Ammon's horn (tissue), 1 donor: ENCODE measurements around the gene NT5M.
"Not testable (repeated sequence)": the region's sequence is repeated elsewhere in the genome, so short reads cannot be mapped to it uniquely, and the experiment has no call there.

Experiments
- DNase-seq: peaks from one replicate; pipeline ENCODE4 v3.0.0-alpha.2; 2016; ENCODE audit warnings: low spot score

The NT5M gene

DNA sequence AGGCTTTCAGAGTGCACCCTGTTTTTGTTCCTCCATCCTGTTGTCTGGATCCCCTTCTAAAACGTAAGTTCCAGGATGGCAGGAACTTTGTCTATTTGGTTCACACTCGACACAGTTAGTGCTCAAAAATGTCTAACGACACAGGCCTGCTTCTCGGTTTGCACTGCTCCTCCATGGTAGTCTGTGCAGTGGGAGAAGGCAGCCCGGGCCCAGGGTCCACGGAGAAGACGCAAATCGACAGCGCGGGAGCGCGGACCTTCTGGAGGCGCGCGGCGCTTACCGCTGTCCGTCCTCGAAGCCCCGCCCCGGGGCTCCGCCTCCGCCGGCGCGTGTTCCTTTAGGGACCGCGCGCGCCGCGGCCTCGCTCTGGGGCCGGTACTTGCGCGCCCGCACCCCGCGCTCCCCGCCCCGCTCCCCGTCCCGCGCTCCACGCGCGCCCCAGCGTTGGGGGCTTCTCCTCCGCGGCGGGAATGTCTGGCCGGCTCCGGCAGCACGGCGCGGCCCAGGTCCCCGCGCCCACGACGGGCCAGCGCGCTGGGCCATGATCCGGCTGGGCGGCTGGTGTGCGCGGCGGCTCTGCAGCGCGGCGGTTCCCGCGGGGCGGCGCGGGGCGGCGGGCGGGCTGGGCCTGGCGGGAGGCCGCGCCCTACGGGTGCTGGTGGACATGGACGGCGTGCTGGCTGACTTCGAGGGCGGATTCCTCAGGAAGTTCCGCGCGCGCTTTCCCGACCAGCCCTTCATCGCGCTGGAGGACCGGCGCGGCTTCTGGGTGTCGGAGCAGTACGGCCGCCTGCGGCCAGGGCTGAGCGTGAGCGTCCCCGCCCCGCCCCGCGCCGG lies at the start of gene NT5M:
TSS of gene NT5M (plus strand) at position 364 of the 837 bp plus-strand sequence. CDS start at position 542, 178 bp downstream.
- peak; percentile 80 for DNase-seq

DNA sequence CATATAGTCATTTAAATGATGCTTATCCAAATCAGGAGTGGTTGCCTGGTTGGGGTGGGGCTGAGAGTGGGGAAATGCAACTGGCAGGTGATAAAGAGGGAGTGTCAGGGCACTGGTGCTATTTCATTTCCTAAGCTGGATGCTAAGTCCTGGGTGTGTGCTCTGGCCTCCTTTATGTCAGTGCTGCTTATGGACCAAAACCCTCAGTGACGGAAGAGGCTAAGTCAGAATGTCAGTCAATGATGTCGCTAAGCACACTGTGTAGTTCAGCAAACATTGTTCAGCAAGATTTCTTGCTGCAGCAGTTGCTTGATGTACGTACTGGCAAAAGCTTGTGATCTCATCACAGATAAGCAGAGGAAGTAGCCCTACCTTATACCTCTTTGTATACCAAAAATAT lies 49.8 kb upstream of the NT5M start:
- DNase-seq: no peak

DNA sequence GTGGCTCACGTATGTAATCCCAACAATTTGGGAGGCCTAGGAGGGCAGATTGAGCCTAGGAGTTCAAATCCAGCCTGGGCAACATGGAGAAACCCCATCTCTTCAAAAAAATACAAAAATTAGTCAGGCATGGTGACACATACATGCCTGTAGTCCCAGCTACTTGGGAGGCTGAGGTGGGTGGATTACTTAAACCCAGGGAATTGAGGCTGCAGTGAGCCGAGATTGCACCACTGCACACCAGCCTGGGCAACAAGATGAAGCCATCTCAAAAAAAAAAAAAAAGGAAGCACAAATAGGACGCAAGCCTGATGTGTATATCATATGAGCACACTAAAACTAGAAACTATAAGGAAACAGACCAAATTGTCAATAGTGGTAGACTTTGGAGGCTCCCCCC lies 49.1 kb upstream of the NT5M start:
- no peak for DNase-seq

GRCh38 chr17:17255689-17256088 lies 47.5 kb upstream of the NT5M start:
- not testable (repeated sequence) for DNase-seq

- DNase-seq: no peak
These were observed 46.9 kb upstream of the NT5M start for GRCh38 chr17:17256316-17256715.

DNA sequence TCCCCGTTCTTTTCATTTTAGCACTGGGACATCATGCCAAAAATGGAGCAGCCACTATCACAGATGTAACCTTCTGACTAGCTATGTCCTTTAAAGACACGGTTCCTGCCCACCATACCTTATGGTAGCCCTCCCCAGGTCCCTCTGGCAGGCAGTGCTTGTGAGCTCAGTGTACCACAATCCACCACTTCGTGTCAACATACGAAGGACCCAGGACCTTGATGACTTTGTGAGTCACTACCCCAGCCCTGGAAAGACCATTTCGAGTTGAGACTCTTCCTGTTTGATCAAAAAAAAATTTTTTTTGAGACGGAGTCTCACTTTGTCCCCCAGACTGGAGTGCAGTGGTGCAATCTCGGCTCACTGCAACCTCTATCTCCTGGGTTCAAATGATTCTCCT lies 45.2 kb upstream of the NT5M start:
- no peak for DNase-seq

GRCh38 chr17:17258998-17259397 lies 44.2 kb upstream of the NT5M start:
- DNase-seq: peak; percentile 89

GRCh38 chr17:17264430-17264829 lies 38.7 kb upstream of the NT5M start:
- no peak for DNase-seq

GRCh38 chr17:17269926-17270773 lies 33.0 kb upstream of the NT5M start:
- no peak for DNase-seq

DNA sequence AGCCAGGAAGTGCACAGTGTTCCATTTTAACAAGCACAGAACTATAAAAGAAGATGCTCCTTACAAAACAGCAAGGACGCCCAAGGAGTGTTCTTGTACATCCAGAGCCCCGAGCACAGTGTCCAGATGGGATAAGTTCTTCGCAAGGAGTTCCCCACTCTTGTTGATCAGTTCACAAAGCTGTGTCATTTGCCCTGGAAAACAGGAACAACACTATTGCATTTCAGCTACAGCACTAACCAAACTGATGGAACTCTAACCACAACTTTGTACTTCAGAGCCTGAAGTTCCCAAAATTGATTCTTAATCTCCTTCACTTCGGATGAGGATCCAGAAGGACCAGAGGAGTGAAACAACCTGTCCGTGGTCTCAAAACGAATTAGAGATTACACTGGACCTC lies 27.2 kb upstream of the NT5M start:
- peak; percentile 45 for DNase-seq

DNA sequence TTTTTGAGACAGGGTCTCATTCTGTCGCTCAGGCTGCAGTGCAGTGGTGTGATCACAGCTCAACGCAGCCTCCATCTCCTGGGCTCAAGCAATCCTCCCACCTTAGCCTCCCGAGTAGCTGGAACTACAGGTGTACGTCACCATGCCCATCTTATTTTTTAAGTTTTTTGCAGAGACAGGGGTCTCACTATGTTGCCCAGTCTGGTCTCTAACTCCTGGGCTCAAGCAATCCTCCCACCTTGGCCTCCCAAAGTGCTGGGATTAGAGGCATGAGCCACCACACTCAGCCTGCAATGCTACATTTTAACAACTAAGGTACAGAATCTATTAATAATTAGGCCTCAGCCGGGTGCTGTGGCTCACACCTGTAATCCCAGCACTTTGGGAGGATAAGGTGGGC lies 25.7 kb upstream of the NT5M start:
- not testable (repeated sequence) for DNase-seq

- no peak for DNase-seq
These were observed 23.9 kb upstream of the NT5M start for GRCh38 chr17:17279316-17279715.

- DNase-seq: peak; percentile 99
These were observed 22.3 kb upstream of the NT5M start, which contains the start of gene COPS3 for GRCh38 chr17:17280613-17281549. Gene COPS3 (minus strand): TSS chr17:17281246. CDS start chr17:17281186, 60 bp downstream.

DNA sequence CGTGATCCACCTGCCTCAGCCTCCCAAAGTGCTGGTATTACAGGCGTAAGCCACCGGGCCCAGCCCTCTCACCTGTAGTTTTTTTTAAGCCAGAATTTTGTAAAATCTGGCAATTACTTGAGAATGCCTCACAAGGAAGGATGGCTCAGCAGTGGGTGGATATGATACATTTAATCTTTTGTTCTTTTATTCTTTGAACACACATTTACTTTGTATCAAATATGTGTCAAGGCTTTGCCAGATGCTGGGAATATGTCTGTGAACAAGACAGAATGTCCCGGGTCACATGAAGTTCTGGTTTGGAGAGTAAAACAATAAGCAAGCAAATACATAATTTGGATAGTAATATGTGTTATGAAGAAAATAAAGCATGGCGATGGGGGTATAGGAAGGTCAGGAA lies 17.2 kb upstream of the NT5M start:
- no peak for DNase-seq

GRCh38 chr17:17289086-17289485 lies 14.1 kb upstream of the NT5M start:
- no peak for DNase-seq

DNA sequence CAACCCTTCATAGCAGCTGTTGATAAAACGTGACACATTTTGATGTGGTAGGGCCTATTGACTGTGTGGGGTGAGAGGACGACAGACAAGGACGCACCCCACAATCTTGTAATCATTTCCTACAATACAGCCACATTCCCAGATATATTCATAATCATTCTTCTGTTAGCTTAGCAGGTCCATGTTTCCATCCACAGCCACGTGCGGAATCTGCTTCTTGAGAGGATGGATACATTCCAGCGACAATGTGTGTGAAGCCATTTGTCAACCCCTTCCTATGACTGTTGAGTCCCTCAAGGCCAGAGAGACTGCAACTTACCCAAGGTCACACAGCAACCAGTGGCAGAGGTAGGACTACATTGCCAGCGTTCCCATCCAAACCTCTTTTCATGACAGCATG lies 13.5 kb upstream of the NT5M start:
- no peak for DNase-seq

DNA sequence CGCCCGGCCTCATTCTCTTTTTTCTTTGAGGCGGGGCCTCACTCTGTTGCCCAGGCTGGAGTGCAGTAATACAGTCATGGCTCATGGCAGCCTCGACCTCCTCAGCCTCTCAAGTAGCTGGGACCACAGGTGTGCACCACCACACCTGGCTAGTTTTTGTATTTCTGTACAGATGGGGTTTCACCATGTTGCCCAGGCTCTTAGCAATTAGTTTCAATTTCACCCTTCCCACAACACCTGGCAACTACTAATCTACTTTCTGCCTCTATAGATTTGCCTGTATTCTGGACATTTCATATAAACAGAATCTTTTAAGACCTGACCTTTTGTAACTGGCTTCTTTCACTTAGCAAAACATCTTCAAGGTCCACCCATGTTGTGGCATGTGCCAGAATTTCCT lies 8.0 kb upstream of the NT5M start:
- DNase-seq: no peak

DNA sequence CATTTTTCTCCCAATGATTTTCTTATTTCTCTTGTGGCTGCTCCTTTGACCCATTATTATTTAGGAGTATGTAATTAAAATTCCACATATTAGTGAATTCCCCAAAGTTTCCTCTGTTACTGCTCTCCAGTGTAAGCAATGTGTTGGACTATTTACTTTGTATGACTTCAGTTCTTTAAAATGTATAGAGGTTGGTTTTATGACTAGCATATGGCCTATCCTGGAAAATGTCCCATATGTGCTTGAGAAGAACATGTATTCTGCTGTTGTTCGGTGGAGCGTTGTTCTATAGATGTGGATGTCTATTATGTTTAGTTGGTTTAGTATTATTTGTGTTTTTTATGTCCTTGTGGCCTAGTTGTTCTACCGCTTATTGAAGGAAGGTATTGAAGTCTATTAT lies 6.0 kb upstream of the NT5M start:
- DNase-seq: no peak

DNA sequence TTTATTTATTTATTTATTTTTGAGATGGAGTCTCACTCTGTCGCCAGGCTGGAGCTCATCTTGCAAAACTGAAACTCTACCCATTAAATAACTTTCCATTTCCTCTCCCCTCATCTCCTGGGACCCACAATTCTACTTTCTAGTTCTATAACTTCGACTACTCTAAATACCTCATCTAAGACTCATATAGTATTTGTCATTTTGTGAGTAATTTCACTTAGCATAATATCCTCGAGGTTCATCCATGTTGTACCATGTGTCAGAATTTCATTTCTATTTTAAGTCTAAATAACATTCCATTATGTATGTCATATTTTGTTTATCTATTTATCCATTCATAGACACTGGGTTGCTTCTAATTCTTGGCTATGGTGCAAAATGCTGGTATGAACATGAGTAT lies 5.1 kb upstream of the NT5M start:
- no peak for DNase-seq

- DNase-seq: peak; percentile 26
These were observed 2.3 kb upstream of the NT5M start for GRCh38 chr17:17300624-17301568.

- not testable (repeated sequence) for DNase-seq
These were observed 1.5 kb upstream of the NT5M start for GRCh38 chr17:17301659-17302058.
